Testis (tissue), 2 donors: ENCODE results near the gene C2CD3.

Experiments
- POLR2A ChIP-seq: fragments of 450-650 bp; IDR thresholded peaks from one replicate; pipeline ENCODE4 v1.6.1; 2017; ENCODE audit warnings: antibody characterized with exemption, mild to moderate bottlenecking, moderate library complexity
- TF ChIP-seq, protein P1 (sequence below), 3 experiments: fragments of 450-650 bp in 2 of 3; fragments of 200-600 bp in 1 of 3; sonication (generic) in 1 of 3; IDR thresholded peaks; one replicate each; pipeline ENCODE4 v1.5.1; 2016 to 2019; ENCODE audit warnings: antibody characterized with exemption in 3 of 3, mild to moderate bottlenecking in 2 of 3, moderate library complexity in 1 of 3

DNA sequence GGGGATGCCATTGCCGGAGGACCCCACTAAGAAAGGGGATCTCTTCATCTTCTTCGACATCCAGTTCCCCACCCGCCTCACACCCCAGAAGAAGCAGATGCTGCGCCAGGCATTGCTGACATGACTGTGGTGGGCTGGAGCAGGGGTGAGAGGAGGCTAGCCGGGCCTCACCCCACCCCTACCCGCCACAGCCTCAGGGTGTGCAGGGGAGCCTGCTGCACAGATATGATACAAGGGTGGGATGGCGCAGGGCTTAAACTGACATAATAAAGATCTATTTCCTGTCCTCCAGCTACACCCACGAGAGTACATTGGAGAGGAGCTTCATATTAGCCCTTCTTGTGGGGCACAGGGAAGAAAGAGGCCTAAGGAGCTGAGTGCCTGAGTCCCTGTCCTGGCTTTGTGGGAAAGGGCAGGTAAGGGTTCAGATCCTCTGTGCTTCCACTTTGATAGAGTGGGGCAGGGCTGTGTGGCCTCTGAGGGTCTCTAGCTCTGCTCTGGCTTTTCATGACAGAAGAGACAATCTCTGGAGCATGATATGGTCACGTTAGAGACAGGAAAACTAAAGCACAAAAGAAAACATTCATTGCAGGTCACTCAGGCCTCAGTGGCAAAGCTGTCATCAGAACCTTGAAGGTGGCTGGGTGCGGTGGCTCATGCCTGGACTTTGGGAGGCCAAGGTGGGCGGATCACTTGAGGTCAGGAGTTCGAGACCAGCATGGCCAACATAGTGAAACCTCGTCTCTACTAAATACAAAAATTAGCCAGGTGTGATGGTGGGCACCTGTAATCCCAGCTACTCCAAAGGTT lies 200.6 kb downstream of the C2CD3 start:
- TF ChIP-seq POLR2A = no peak
- TF ChIP-seq, protein P1, sequence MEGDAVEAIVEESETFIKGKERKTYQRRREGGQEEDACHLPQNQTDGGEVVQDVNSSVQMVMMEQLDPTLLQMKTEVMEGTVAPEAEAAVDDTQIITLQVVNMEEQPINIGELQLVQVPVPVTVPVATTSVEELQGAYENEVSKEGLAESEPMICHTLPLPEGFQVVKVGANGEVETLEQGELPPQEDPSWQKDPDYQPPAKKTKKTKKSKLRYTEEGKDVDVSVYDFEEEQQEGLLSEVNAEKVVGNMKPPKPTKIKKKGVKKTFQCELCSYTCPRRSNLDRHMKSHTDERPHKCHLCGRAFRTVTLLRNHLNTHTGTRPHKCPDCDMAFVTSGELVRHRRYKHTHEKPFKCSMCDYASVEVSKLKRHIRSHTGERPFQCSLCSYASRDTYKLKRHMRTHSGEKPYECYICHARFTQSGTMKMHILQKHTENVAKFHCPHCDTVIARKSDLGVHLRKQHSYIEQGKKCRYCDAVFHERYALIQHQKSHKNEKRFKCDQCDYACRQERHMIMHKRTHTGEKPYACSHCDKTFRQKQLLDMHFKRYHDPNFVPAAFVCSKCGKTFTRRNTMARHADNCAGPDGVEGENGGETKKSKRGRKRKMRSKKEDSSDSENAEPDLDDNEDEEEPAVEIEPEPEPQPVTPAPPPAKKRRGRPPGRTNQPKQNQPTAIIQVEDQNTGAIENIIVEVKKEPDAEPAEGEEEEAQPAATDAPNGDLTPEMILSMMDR (IDR thresholded peaks at IDR 0.05) = no peak
